HG03196 (cell line): Measurements from ENCODE around the gene PRKAG3.
"Not testable (repeated sequence)": the region's sequence is repeated elsewhere in the genome, so short reads cannot be mapped to it uniquely, and the experiment has no call there.

Experiments
- ATAC-seq: cut with Tn5 transposase; IDR thresholded peaks from one replicate; pipeline ENCODE4 v1.9.1; 2021; ENCODE audit not compliant: unreplicated experiment

Gene PRKAG3

DNA sequence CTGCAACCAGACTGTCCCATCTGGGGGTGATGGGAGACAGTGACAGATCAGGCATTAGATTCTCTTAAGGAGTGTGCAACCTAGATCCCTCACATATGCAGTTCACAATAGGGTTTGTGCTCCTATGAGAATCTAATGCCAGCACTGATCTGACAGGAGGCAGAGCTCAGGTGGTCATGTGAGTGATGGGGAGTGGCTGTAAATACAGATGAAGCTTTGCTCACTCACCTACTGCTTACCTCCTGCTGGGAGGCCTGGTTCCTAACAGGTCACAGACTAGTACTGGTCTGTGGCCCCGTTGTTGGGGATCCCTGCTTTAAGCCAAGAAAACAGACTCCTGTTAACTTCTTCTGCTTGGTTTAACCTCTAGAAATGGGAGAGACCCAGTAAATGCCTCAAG is 46.5 kb downstream of the PRKAG3 start:
- ATAC-seq: no peak

DNA sequence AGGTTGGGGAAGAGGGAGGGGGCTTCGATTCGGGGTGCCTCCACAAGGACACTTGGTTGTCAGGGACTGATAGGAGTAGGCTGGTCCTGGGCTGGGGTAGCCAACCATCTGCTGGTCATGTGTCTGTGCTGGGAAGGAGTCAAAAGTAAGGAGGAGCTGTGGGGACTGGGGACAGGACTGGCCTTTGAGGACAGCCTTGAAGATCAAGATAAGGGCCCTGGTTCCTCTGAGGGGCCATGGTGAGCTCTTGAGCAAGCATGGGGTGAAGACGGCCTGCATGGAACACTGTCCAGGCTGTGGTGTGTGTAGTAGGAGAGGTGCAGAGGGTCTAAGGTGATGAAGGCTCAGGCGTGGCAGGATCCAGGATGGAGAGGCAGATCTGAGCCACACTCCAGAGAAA is 47.9 kb downstream of the PRKAG3 start:
- no peak for ATAC-seq

DNA sequence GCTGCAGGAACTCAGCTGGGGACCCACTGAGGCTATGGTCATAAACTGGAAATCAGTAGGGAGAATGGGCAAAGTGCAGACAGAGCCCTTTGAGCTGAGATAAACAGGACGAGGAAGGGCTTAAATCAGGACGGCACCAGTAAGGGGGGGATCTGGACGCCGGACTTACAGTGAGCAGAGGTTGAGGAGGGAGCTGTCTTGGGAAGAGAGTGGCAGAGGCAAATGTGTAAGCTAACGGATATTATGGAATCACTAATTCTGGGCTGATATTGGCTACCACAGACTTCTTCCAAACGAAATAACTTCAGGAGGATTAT is 49.1 kb downstream of the PRKAG3 start:
- no peak for ATAC-seq

DNA sequence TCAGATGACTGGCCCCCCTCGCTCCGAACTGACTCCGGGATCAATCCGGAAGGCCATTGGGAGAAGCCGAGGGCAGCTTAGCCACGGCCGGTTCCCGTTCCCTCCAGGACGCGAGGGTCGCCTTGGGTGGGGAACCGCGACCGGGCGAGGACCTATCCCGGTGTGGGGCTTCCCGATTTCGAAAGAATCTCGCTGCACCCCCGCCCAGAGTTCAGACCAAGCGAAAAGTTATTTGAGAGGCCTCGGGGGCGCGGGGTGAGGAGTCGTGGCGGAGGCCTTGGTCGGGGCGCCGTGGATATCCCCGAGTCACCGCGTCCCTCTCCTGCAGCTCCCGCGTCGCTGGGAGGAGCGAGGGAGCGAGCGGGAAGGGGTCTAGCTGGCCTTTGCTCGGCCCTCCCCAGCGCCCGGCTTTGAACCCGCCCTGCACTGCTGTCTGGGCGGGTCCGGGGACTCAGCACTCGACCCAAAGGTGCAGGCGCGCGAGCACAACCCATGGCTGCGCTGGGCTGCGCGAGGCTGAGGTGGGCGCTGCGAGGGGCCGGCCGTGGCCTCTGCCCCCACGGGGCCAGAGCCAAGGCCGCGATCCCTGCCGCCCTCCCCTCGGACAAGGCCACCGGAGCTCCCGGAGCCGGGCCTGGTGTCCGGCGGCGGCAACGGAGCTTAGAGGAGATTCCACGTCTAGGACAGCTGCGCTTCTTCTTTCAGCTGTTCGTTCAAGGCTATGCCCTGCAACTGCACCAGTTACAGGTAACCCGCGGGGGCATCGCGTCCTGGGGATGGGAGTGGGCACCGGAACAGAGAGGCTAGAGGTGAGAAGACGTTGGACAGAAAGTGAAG is 49.7 kb downstream of the PRKAG3 start, which contains the start of gene CYP27A1:
TSS of gene CYP27A1 (plus strand) at position 457 of the 837 bp plus-strand sequence. CDS start at position 493, 36 bp downstream.
- ATAC-seq: no peak

DNA sequence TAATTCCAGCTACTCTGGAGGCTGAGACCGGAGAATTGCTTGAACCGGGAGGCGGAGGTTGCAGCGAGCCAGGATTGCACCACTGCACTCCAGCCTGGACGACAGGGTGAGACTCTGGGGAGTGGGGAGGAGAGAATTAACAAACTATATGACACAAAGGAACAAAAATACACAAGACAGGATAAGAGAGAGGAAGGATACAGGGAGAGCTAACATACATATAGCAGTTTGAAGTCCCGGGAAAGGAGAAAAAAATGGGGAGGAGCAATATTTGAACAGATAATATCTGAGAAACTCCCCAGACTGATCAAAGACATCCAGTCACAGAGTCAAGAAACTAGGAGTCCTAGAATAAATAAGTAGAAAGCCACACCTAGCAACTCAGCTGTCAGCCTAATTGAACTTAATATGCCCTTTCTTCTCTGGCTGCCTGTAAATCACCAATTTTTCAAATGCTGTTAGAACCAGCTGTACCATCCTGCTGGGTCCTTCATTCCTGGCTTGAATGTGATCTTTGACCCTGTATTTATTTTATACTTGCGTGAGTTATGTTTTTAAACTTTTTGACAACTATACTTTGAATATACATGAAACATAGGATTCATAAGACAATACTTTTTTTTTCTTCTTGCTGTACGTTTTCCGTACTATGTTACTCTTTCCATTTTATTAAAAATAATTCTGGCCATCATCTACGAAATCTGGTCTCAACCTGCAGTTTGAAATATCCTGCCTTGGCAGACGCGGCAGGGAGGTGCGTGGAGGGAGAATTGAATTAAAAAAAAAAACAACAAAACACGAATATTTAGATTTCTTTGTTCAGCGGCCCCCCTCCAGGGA is 50.5 kb downstream of the PRKAG3 start:
- no peak for ATAC-seq

DNA sequence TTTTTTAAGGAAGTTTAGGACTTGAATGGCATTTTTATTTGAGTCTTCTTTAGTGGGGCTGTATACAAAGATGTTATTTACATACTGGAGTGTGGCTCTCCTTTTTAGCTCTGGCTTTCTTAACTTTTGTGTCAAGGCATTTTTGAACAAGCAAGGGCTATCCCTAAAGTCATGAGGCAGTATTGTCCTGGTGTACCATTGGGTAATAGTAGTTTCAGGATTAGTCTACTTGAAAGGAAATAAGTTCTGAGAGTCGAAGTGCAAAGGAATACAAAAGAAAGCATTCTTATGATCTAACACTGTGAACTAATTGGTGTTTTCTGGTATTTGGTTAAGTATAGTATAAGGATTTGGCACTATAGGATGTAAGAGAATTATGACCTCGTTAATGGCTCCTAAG is 51.6 kb downstream of the PRKAG3 start:
- no peak for ATAC-seq

DNA sequence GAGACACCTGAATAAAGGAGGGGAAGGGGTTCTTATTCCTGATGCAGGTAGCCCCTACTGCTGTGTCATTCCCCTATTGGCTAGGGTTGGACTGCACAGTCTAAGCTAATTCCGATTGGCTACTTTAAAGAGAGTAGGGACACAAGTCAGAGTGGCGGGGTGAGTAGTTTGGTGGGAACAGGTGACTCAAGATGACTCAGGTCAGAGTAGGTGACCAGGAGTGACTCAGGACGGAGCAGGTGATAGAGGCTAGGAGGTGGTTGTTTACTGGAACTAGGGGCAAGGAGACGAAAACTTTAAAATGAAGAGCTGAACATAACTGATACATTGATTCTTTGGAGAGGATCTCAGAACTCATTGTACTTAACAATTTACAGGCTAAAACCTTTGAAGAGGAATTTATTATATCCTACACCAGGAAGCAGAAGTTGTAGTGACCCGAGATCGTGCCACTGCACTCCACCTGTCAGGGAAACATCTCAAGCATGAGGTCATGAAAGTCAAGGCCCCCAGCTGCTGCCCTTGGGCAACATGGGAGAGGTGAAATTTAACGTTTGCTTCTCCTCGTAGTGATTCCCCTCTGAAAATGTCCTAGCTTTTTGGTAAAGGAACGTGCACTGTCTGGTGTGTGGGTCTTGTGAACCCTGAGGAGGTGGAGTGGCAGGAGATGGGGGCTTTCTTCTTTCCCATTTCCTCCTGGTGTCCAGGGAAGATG is 54.2 kb downstream of the PRKAG3 start:
- no peak for ATAC-seq

DNA sequence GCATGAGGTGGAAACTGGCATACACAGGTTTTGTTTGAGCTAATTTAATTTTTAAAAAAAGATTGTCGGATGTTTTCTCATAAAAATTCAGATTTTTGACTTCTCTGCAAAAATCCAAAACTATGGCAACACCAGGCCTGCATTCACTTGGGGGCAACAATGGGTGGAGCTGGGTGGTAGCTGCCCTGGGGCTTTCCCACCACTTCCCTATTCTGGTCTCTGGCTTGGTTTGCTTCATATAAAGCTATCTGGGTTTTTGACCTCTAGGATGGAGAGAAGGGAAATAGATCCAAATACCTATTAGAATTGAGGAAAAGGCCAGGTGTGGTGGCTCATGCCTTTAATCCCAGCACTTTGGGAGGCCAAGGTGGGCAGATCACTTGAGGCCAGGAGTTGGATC is 55.1 kb downstream of the PRKAG3 start:
- no peak for ATAC-seq

DNA sequence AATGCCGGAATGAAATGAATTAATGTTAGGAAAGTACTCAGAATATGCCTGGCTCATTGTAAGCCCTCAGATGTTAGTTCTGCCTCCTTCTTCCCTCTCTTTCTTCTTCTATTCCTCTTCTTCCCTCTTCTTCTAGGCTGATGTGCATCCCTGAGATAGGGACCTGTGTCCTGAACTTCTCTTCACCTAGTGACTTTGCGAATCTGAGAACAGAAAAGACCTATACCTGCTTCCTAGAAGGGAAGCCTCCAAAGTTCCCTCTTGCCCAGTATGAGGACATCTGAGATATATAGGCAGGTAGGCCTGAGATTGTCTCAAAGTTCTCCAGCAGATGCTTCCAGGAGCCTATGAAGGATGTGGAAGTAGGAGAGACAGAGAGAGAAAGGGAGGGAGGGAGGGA is 57.7 kb downstream of the PRKAG3 start:
- no peak for ATAC-seq

DNA sequence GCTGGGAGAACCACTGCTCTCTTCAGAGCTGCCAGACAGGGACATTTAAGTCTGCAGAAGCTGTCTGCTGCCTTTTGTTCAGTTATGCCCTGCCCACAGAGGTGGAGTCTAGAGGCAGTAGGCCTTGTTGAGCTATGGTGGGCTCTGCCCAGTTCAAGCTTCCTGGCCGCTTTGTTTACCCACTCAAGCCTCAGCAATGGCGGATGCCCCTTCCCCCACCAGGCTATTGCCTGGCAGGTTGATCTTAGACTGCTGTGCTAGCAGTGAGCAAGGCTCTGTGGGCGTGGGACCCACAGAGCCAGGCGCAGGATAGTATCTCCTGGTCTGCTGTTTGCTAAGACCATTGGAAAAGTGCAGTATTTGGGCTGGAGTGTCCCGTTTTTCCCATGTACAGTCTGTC is 58.8 kb downstream of the PRKAG3 start:
- ATAC-seq: not testable (repeated sequence)
